C4-2B (cell line): Measurements from ENCODE around the gene FAM221B.

Source experiments
- ZFX ChIP-seq: fragments of 450-650 bp; IDR thresholded peaks from 2 replicates; pipeline ENCODE4 v1.6.1; 2017
- TF ChIP-seq, protein P1 (sequence below): fragments of 450-650 bp; conservative IDR thresholded peaks from 2 replicates; pipeline ENCODE4 v1.5.1; 2017; ENCODE audit warnings: mild to moderate bottlenecking

DNA sequence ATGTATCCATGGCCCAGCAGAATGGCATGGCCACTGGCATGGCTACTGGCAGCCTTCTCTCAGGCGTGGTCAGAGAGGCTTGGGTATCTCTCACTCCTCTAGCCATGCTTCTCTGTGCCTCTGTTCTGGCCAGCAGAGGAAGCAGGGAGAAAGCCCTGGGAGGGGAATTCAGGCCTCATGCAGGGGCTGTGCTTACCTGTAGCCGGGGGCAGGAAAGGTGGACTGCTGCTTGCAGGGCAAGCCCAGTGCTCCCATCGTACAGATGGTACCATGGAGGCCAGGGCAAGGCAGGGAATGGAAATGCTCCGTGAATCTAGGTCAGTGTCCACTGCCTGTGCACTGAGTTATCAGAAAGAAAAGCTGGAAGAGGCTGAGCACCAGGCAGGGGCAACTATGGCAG, 39.0 kb upstream of the FAM221B start:
- TF ChIP-seq, protein P1, sequence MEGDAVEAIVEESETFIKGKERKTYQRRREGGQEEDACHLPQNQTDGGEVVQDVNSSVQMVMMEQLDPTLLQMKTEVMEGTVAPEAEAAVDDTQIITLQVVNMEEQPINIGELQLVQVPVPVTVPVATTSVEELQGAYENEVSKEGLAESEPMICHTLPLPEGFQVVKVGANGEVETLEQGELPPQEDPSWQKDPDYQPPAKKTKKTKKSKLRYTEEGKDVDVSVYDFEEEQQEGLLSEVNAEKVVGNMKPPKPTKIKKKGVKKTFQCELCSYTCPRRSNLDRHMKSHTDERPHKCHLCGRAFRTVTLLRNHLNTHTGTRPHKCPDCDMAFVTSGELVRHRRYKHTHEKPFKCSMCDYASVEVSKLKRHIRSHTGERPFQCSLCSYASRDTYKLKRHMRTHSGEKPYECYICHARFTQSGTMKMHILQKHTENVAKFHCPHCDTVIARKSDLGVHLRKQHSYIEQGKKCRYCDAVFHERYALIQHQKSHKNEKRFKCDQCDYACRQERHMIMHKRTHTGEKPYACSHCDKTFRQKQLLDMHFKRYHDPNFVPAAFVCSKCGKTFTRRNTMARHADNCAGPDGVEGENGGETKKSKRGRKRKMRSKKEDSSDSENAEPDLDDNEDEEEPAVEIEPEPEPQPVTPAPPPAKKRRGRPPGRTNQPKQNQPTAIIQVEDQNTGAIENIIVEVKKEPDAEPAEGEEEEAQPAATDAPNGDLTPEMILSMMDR = no peak
- no peak for TF ChIP-seq ZFX
